HCT116 (cell line): Measurements from ENCODE around the gene BMP7. TPM values are rescaled to one million over a fixed set of nuclear protein-coding genes. Genes with fewer than 3 reads are reported as not detected.

ENCODE experiments used
- ATAC-seq: fragments of 200-7000 bp; cut with Tn5 transposase; 2 replicates; pipeline ENCODE4 v1.9.1; 2020; ENCODE audit warnings: mild to moderate bottlenecking, moderate library complexity
- BruUV-seq: library from RNA; stranded (reverse); fragments of 400-500 nt; replicated peaks from 2 replicates; lab custom pipeline; 2021; lab: Mats Ljungman, UMichigan
- CTCF ChIA-PET: fragments of 300-600 bp; sonication (Branson Sonifier 250); formaldehyde crosslinking; loops from one replicate; lab custom pipeline; 2021; ENCODE audit warnings: antibody characterized with exemption; lab: Charles Lee
- POLR2A ChIA-PET: fragments of 300-600, 350-600 bp; sonication (Branson Sonifier 250); formaldehyde crosslinking; loops from one replicate; lab custom pipeline; 2021; ENCODE audit warnings: antibody characterized with exemption; lab: Charles Lee
- RAD21 ChIA-PET, 2 experiments: fragments of 300-600 bp; sonication (Branson Sonifier 250); formaldehyde crosslinking; loops; one replicate each; lab custom pipeline; 2023; ENCODE audit warnings: low total read pairs in 2 of 2; ENCODE audit not compliant: uncharacterized antibody in 2 of 2, unreplicated experiment in 2 of 2, low non-redundant PET in 1 of 2; lab: Charles Lee
- DNase-seq: peaks from one replicate; pipeline ENCODE4 v3.0.0-alpha.2; 2010; ENCODE audit warnings: low read depth, low spot score
- H2AFZ ChIP-seq: fragments of 200-600 bp; shearing (Covaris generic), sonication (generic); 2 replicates; pipeline ENCODE4 v1.6.1; 2017; ENCODE audit warnings: low read depth, mixed run types, mixed read lengths, antibody characterized with exemption, low read length; ENCODE audit not compliant: poor library complexity, severe bottlenecking
- H3K27ac ChIP-seq: 2 replicates; pipeline ENCODE4 v1.5.1; 2012; ENCODE audit warnings: low read depth, low read length
- H3K27me3 ChIP-seq: fragments of 200-600 bp; sonication (generic); 2 replicates; pipeline ENCODE4 v1.6.1; 2016; ENCODE audit warnings: mixed run types, low read length, mixed read lengths; ENCODE audit not compliant: insufficient read depth
- H3K36me3 ChIP-seq, 2 experiments: fragments of 200-500 bp in 1 of 2; fragments of 200-600 bp in 1 of 2; sonication (Bioruptor generic) in 1 of 2; sonication (generic) in 1 of 2; 2 replicates each; pipeline versions ENCODE4 v1.5.1 to v1.6.1; 2014 to 2016; ENCODE audit warnings: low read length in 2 of 2, inconsistent platforms in 1 of 2, mixed read lengths in 1 of 2, mixed run types in 1 of 2; ENCODE audit not compliant: insufficient read depth in 2 of 2, control insufficient read depth in 1 of 2
- H3K4me1 ChIP-seq, 2 experiments: fragments of 200-600 bp in 1 of 2; sonication (generic) in 1 of 2; 2 replicates each; pipeline versions ENCODE4 v1.5.1 to v1.6.1; 2012 to 2017; ENCODE audit warnings: low read length in 2 of 2, inconsistent platforms in 1 of 2, mild to moderate bottlenecking in 1 of 2, mixed read lengths in 1 of 2, mixed run types in 1 of 2, moderate library complexity in 1 of 2; ENCODE audit not compliant: insufficient read depth in 2 of 2, control insufficient read depth in 1 of 2
- H3K4me2 ChIP-seq: fragments of 200-600 bp; sonication (generic); 2 replicates; pipeline ENCODE4 v1.6.1; 2017; ENCODE audit warnings: mixed run types, low read length, mixed read lengths
- H3K4me3 ChIP-seq, 2 experiments: fragments of 200-600 bp in 1 of 2; sonication (generic) in 1 of 2; replicated peaks in 1 of 2; 2 replicates each; pipeline ENCODE4 v1.5.1; 2011 to 2016; ENCODE audit warnings: low read length in 2 of 2, control low read depth in 1 of 2, low read depth in 1 of 2, mild to moderate bottlenecking in 1 of 2, mixed read lengths in 1 of 2, mixed run types in 1 of 2
- H3K79me2 ChIP-seq: fragments of 200-600 bp; sonication (generic); 2 replicates; pipeline ENCODE4 v1.6.1; 2017; ENCODE audit warnings: mild to moderate bottlenecking, mixed run types, low read length, moderate library complexity, mixed read lengths; ENCODE audit not compliant: insufficient read depth
- H3K9ac ChIP-seq: fragments of 200-600 bp; sonication (generic); 2 replicates; pipeline ENCODE4 v1.6.1; 2016; ENCODE audit warnings: low read length, mixed read lengths
- H3K9me2 ChIP-seq: fragments of 200-600 bp; sonication (generic), shearing (Covaris generic); 2 replicates; pipeline ENCODE4 v1.6.1; 2017; ENCODE audit warnings: mixed run types, mild to moderate bottlenecking, moderate library complexity; ENCODE audit not compliant: insufficient read depth
- H3K9me3 ChIP-seq, 2 experiments: fragments of 200-500 bp in 1 of 2; fragments of 200-600 bp in 1 of 2; sonication (Bioruptor generic) in 1 of 2; sonication (generic) in 1 of 2; 2 replicates each; pipeline ENCODE4 v1.6.1; 2014 to 2017; ENCODE audit warnings: low read length in 2 of 2, mixed read lengths in 2 of 2, inconsistent platforms in 1 of 2, low read depth in 1 of 2, mild to moderate bottlenecking in 1 of 2, mixed run types in 1 of 2, moderate library complexity in 1 of 2; ENCODE audit not compliant: control insufficient read depth in 1 of 2, insufficient read depth in 1 of 2
- H4K20me1 ChIP-seq: fragments of 200-600 bp; sonication (generic), shearing (Covaris generic); 2 replicates; pipeline ENCODE4 v1.6.1; 2017; ENCODE audit warnings: mixed run types, mild to moderate bottlenecking, moderate library complexity; ENCODE audit not compliant: insufficient read depth
- ATF3 ChIP-seq: IDR thresholded peaks from 2 replicates; pipeline ENCODE4 v1.6.1; 2012
- CEBPB ChIP-seq: IDR thresholded peaks from 2 replicates; pipeline ENCODE4 v1.6.1; 2012; ENCODE audit warnings: low read depth
- CTCF ChIP-seq, 3 experiments: fragments of 200-600 bp in 1 of 3; sonication (generic) in 1 of 3; IDR thresholded peaks in 2 of 3; conservative IDR thresholded peaks in 1 of 3; 2 replicates each; pipeline ENCODE4 v1.5.1; 2012 to 2017; ENCODE audit warnings: low read depth in 2 of 3, low read length in 2 of 3, antibody characterized with exemption in 1 of 3, borderline replicate concordance in 1 of 3, control low read depth in 1 of 3, mild to moderate bottlenecking in 1 of 3, mixed read lengths in 1 of 3, mixed run types in 1 of 3, moderate library complexity in 1 of 3; ENCODE audit not compliant: insufficient read depth in 1 of 3
- EGR1 ChIP-seq: IDR thresholded peaks from 2 replicates; pipeline ENCODE4 v1.6.1; 2012; ENCODE audit warnings: low read depth
- ELF1 ChIP-seq: IDR thresholded peaks from 2 replicates; pipeline ENCODE4 v1.6.1; 2012; ENCODE audit warnings: low read depth, borderline replicate concordance
- EZH2phosphoT487 ChIP-seq: fragments of 200-600 bp; IDR thresholded peaks from 2 replicates; pipeline ENCODE4 v1.6.1; 2018; ENCODE audit warnings: antibody characterized with exemption, borderline replicate concordance
- FOSL1 ChIP-seq: IDR thresholded peaks from 2 replicates; pipeline ENCODE4 v1.6.1; 2012; ENCODE audit warnings: low read depth
- RAD21 ChIP-seq: IDR thresholded peaks from 2 replicates; pipeline ENCODE4 v1.6.1; 2012; ENCODE audit warnings: low read depth, mild to moderate bottlenecking
- SIN3A ChIP-seq: IDR thresholded peaks from 2 replicates; pipeline ENCODE4 v1.6.1; 2012; ENCODE audit warnings: low read depth
- ZFX ChIP-seq: fragments of 450-650 bp; IDR thresholded peaks from 2 replicates; pipeline ENCODE4 v1.6.1; 2017
- ZNF274 ChIP-seq: fragments of 200-500 bp; sonication (Bioruptor generic); IDR thresholded peaks from 2 replicates; pipeline ENCODE4 v1.6.1; 2014; ENCODE audit warnings: mild to moderate bottlenecking, low read depth, low read length, inconsistent platforms
- intact Hi-C: fragments of 100-400 bp; cut with micrococcal nuclease; formaldehyde crosslinking; loops from 2 replicates; pipeline ENCODE4 v1.10.0; 2022
- total RNA-seq: library from RNA; stranded (reverse); gene quantifications from one replicate; pipeline ENCODE4 v1.2.1, GENCODE V29; 2021; ENCODE audit not compliant: unreplicated experiment

BMP7 gene
- total RNA-seq, 1 experiment from 2014 or later = 7.0 TPM

- no TSS peak for BruUV-seq
- intact Hi-C loops = no loop called here
- H3K4me2 ChIP-seq = no peak overlapping the region
- no peaks in the 10 kb centered on the region for H3K36me3 ChIP-seq
- ATAC-seq = no peak
- H3K27me3 ChIP-seq = no peaks in the 10 kb centered on the region
- no peaks in the 10 kb centered on the region for H4K20me1 ChIP-seq
- ChIA-PET CTCF (no interaction called here), POLR2A (no interaction called here)
- H2AFZ ChIP-seq = no peak overlapping the region
- H3K4me1 ChIP-seq = peaks cover 3 to 27% of the 10 kb centered on the region in 2 experiments; a peak in 2 of 4 replicates
- no peak for DNase-seq
- H3K9me2 ChIP-seq = no peaks in the 10 kb centered on the region
- no peak overlapping the region for H3K27ac ChIP-seq
- TF ChIP-seq RAD21 (no peak), FOSL1 (no peak), ZFX (no peak), EGR1 (no peak), ATF3 (no peak), EZH2phosphoT487 (no peak), SIN3A (no peak), ELF1 (no peak), CEBPB (no peak), CTCF (IDR thresholded peaks at IDR 0.05 in 2 of 3, conservative IDR thresholded peaks at IDR 0.05 in 1 of 3; ENCODE audit: borderline replicate concordance in 1 of 3, insufficient read depth in 1 of 3, low read depth in 2 of 3, low read length in 2 of 3) (no peak), ZNF274 (no peak)
- TF ChIP-seq, all 23 proteins: peak for 0
- H3K4me3 ChIP-seq = no peak overlapping the region
- RAD21 ChIA-PET = no interaction called here
- H3K79me2 ChIP-seq = no peaks in the 10 kb centered on the region
- H3K9ac ChIP-seq = no peak overlapping the region
- H3K9me3 ChIP-seq = no peaks in the 10 kb centered on the region
These were observed 64.1 kb downstream of the BMP7 start for GRCh38 chr20:57202309-57202708.
